WI38 (cell line): Measurements from ENCODE around the gene DCDC2B.

Source experiments
- H3K4me3 ChIP-seq: 2 replicates; pipeline ENCODE4 v1.5.1; 2011; ENCODE audit warnings: low read depth, mild to moderate bottlenecking, control low read depth, low read length
- CTCF ChIP-seq: IDR thresholded peaks from 2 replicates; pipeline ENCODE4 v1.5.1; 2012; ENCODE audit warnings: low read depth, mild to moderate bottlenecking, control low read depth, low read length

Gene DCDC2B

GRCh38 chr1:32231843-32232432 is 23.0 kb downstream of the DCDC2B start:
- no peak overlapping the region for H3K4me3 ChIP-seq
- no peak for TF ChIP-seq CTCF

DNA sequence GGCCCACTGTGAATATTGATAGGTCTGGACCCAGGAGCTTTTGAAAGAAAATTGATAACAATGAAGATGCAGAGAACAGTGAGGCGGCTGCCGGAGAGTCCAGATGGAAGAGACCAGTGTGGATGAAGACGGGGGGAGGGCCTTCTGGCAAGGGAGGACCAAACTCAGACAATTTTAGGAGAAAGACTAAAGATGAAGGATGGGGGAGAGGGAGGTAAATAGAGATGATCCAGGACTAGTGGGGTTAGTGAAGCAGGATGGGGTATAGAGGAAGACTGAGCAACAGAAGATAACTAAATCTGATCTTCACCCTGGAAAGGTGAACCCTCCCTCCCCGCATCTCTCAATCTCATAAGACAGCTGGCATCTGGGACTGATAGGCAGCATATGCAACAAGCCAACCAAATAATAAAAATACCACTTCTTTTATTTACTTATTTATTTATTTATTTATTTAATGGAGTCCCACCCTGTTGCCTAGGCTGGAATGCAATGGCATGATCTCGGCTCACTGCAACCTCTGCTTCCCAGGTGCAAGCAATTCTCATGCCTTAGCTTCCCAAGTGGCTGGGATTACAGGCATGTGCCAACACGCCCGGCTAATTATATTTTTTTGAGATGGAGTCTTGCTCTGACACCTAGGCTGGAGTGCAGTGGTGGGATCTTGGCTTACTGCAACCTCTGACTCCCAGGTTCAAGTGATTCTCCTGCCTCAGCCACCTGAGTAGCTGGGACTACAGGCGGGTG is 23.8 kb downstream of the DCDC2B start:
- TF ChIP-seq CTCF: no peak
- H3K4me3 ChIP-seq: no peak overlapping the region

- no peak overlapping the region for H3K4me3 ChIP-seq
- no peak for TF ChIP-seq CTCF
Observed at GRCh38 chr1:32234792-32235191, 25.9 kb downstream of the DCDC2B start.

GRCh38 chr1:32239337-32239736 is 30.4 kb downstream of the DCDC2B start:
- no peak for TF ChIP-seq CTCF

DNA sequence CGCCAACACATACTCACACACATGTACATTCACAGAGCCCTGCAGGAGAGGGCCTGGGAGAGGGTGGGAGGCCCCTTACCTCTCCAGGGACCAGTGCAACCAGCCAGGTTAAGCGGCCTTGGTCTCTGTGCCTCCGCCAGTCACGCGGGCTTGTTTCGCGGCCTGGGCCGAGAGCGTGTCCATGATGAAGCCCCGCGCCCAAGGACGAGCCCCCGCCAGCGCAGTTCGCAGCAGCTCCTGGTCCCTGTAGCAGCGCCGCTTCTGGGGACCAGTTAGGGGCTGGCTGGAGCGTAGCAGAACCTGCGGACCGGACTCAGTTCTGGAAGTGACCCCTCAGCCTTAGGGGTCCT is 30.9 kb downstream of the DCDC2B start:
- no peak overlapping the region; the same call in 1 of the 2 replicates for H3K4me3 ChIP-seq
- TF ChIP-seq CTCF: no peak

More at GRCh38 chr1:32239337-32239736, 30.4 kb downstream of the DCDC2B start:
- no peak overlapping the region for H3K4me3 ChIP-seq

GRCh38 chr1:32240140-32240951 is 31.5 kb downstream of the DCDC2B start:
- peak; percentile 9; the same call in 1 of the 2 replicates for TF ChIP-seq CTCF
- H3K4me3 ChIP-seq: peak overlapping the region; percentile 66
